ENCODE data around the gene SMIM34. TPM values are rescaled to one million over a fixed set of nuclear protein-coding genes. Genes with fewer than 3 reads are reported as not detected.

Gene SMIM34
- total RNA-seq, 1 experiment from 2014 or later: not detected

Other genes starting within 250 kb of the SMIM34 start
- gene KCNE2, start 59.9 kb downstream of the SMIM34 start, total RNA-seq (2014; rRNA removed): not detected in 2 replicates
- gene SMIM11, start 48.4 kb downstream of the SMIM34 start, total RNA-seq (2014; rRNA removed): 32.5 and 39.8 TPM in 2 replicates
- 0.58 and 0.69 TPM in 2 replicates for gene KCNE1, start 88.3 kb upstream of the SMIM34 start, total RNA-seq (2014; rRNA removed)
- 24.2 and 26.2 TPM in 2 replicates for gene RCAN1, start 191.2 kb upstream of the SMIM34 start, total RNA-seq (2014; rRNA removed)
- gene CLIC6, start 245.0 kb upstream of the SMIM34 start, total RNA-seq (2014; rRNA removed): not detected in 2 replicates